Muscle of back (tissue), 11 donors: ENCODE results near the gene XG. TPM values are rescaled to one million over a fixed set of nuclear protein-coding genes. Genes with fewer than 3 reads are reported as not detected.
"Not testable (repeated sequence)": the region's sequence is repeated elsewhere in the genome, so short reads cannot be mapped to it uniquely, and the experiment has no call there.

Experiments
- DNase-seq, 3 donors: peaks; one replicate each; pipeline versions ENCODE4 v3.0.0 to v3.0.0-alpha.2; 2013
- polyA plus RNA-seq, 10 donors: library from polyadenylated mRNA; unstranded; fragments of 120-200 nt; gene quantifications; one replicate each; pipeline ENCODE4 v1.2.1, GENCODE V29; 2013; ENCODE audit not compliant: insufficient read length in 10 of 10

XG gene
- polyA plus RNA-seq, 10 donors, result 1.0 to 3.3 (median 1.7) TPM

- DNase-seq, result no peak
Observed at GRCh38 chrX:2732649-2733048, 19.2 kb upstream of the XG start.

DNA sequence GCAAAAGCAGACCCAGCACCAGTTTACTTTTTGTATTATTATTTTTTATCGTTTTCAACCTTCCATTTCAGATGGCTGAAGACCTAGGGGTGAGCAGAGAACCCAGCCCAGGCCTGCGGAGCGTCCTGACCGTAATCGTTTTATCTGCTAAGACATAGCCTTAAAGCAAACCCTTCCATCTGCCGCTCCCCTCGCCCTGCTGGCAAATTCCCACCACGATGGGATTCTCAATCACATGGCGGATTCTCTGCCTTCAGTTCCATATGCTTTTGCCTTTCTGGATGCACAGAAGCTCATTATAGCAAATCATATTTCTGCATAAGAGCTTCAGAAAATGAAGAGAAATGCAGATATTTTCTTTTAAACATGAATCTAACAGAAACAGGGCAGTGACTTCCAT, 18.6 kb upstream of the XG start:
- no peak for DNase-seq

DNA sequence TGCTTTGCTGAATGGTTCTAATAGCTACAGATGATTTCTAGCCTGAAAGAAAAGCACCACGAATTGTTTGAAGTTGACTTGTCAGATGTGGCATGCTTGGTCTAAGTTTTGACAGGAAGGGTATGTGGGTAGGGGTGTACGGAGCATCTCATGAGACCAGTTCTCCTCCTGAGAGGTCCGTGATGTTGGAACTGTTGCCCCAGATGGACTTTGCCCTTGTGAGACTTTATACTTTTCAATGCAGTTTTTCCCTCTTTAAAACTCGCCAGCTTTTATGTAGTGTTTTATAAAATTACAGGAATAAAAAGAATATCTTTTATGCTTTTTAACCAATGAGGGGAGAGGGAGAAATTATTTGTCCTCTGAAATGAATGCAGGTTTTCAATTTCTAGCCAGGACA, 16.6 kb upstream of the XG start:
- no peak for DNase-seq

DNA sequence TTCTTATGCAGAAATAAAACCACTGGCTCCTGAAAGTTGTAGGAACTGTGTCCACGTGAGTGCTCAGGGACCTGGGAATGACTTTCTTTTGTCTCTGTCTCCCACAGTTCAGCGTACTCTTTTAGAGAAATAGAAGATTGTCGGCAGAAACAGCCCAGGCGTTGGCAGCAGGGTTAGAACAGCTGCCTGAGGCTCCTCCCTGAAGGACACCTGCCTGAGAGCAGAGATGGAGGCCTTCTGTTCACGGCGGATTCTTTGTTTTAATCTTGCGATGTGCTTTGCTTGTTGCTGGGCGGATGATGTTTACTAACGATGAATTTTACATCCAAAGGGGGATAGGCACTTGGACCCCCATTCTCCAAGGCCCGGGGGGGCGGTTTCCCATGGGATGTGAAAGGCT, 11.2 kb upstream of the XG start:
- DNase-seq, result no peak

DNA sequence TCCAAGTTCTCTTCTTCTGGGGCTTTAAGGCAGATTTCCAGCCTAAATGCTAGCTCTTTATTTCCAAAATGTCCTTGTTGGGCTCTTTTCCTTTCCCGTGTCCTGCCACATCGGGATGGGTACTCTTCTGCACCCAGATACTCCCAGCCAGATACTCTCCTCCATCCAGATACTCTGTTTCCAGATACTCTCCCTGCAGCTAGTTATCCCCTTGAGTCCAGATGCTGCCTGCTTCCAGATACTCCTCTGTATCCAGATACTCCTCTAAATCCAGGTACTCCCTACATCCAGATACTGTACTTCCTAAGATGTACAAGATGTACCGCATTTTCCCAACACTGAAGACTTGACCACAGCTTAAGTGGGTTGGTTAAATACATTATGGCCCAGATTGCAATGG, 10.5 kb upstream of the XG start:
- no peak for DNase-seq

DNA sequence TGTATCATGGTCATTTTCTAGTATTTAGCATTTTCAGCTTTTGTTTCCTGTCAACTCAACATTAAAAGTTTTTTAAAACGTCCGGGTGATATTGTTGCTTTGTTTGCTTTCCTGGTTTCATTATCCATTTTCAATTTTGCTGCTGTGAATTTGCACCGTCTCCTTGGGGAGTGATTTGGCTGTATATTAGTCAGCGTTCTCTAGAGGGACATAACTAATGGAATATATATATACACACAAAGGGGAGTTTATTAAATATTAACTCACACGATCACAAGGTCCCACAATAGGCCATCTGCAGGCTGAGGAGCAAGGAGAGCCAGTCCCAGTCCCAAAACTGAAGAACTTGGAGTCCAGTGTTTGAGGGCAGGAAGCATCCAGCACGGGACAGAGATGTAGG, 5.6 kb upstream of the XG start:
- DNase-seq, result not testable (repeated sequence)

DNA sequence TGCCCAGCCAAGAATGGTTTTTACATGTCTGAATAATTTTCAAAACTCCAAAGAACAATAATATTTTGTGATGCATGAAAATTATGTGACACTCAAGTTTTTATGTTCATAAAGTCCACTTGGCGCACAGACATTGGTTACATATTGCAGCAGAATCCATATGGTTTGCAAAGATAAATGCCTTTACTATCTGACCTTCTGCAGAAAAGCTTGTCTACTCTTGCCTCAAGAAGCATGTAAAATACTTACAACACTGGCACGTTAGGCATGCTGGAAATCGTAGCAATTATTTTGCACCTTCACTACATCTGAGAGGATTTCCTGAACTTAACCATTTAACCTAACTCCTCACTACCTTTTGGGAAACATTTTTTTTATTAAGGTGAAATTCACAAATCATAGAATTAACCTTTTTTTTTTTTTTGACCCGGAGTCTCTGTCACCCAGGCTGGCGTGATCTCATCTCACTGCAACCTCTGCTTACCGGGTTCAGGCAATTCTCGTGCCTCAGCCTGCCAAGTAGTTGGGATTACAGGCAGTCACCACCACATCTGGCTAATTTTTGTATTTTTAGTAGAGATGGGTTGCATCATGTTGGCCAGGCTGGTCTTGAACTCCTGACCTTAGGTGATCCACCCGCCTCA, 3.5 kb upstream of the XG start:
- no peak for DNase-seq

- DNase-seq, result no peak
Observed at GRCh38 chrX:2748815-2749188, 3.0 kb upstream of the XG start.

DNA sequence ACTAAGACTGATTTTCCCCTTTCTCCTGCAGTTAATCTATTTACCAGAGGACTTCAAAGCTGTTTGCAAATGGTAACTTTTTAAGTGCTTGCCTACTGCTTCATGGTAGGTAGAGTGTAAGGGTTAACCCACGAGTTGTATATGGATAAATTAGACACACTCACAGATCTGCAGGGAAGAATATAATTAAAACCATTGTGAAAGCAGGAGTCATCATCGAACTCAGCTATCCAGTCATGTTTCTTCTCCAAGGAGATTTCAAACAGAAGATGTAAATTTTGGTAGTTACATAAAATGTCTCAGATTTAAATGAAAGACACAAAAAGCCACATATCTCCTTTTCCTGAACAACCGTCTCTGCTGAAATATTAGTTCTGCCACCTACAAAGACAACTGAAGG, 549 bp upstream of the XG start:
- no peak for DNase-seq

DNA sequence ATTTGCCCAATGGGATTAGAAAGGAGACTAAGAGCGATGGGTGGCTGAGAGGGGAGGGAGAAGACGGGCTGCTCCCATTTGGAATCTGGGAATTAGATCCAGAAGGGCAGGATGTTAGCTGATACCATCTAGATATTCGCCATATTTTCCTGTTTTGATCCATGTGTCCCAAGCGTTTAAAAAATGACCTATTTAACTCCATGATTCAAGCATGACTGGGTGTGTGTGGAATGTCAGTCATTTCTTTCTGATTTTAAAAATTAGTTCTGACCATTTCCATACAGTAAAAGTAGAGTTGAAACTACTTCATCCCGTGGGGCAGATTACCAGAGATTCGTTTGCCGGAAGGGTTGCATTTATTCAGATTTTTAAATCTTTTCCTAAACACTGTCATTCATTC, 601 bp downstream of the XG start:
- not testable (repeated sequence) for DNase-seq

- DNase-seq, result not testable (repeated sequence)
Observed at GRCh38 chrX:2755163-2755715, 3.4 kb downstream of the XG start.

DNA sequence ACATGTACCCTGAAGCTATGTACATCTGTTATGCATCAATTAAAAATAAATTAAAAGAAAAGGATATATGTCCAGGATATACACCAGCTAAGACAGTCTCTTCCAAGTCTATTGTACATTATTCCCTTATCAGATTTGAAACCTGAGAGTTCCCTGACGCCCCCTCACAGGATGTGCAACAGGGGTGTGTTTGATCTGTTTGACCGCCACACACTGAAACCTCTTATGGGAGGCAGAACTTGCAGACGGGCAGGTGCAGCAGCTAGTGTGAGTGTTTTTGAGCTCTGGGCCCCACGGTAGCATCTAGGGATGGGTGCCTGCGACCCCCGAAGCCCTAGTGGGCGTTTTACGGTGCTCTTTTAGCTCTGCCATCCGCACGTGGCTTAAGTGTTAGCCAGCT, 4.7 kb downstream of the XG start:
- DNase-seq, result no peak

GRCh38 chrX:2761246-2761645, 9.4 kb downstream of the XG start:
- DNase-seq, result no peak

DNA sequence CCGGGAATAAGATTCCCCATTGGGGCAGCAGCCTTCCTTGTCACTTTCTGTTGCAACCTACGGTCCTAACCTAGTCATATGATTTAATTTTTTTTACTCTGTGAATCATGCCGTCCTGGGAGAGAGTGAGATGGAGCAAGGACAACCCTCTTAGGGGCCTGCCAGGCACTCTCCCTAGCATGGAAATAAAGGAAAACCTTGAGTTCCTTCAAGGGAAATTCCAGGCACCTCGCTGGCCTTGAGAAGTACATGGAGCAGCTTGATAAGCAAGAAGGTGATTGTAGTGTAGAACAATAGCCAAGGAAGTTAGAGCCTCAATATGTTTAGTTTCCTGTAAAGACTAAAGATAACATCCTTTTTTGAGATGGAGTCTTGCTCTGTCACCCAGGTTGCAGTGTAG, 10.8 kb downstream of the XG start:
- not testable (repeated sequence) for DNase-seq

GRCh38 chrX:2764766-2765548, 13.1 kb downstream of the XG start:
- not testable (repeated sequence) for DNase-seq

DNA sequence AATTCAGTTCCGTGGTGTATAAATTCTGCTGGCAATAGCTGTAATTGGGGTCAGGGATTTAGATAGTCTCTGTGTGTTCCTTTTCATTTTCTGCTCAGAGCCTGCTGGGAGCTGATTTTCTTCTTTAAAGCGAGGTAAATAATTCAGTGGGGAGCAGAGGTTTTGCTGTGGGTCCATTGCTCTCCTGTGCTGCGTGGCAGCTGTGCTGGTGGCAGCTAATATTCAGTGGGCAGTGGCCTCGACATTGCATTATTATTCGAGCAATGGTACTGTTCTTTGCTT, 13.7 kb downstream of the XG start:
- DNase-seq, result no peak

DNA sequence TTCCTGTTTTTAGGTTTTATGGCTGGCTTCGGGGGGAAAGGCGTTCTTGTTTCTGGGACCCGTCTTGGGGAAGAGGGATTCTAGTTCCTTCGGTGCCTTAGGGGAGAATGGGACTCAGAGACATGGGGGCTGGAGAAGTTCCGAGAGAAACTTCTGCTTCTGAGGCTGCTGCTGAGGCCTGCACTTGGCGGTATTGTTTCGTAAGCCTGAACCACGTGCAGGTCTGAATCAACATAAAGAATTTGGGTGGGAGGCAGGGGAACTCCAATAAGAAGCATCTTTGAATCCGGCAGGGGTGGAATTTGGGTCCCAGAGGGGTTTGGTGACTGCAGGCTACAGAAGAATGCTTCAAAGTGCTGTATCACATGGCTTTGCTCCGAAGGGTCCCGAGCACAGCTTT, 15.1 kb downstream of the XG start:
- DNase-seq, result no peak

- DNase-seq, result peak in 1 of 3 donors; percentile 17
Observed at GRCh38 chrX:2767631-2768455, 16.0 kb downstream of the XG start.

DNA sequence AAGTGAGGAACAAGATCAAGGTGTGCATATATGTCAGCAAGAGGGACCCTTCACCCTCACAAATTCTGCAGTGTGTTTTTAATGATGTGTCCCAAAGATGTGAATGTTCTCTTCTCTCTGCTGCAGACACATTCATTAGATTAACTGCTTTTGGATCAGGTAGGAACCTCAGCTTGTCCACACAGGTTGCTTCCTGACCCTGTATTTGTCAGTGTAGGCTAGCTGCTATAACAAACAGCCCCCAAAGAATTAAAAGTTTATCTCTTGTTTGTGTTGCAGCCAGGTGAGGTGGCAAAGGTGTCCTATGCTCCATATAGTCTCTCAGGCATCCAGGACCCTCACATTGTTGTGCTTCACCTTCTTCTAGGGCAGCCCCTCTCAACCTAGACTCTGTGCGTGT, 17.8 kb downstream of the XG start:
- DNase-seq, result no peak

DNA sequence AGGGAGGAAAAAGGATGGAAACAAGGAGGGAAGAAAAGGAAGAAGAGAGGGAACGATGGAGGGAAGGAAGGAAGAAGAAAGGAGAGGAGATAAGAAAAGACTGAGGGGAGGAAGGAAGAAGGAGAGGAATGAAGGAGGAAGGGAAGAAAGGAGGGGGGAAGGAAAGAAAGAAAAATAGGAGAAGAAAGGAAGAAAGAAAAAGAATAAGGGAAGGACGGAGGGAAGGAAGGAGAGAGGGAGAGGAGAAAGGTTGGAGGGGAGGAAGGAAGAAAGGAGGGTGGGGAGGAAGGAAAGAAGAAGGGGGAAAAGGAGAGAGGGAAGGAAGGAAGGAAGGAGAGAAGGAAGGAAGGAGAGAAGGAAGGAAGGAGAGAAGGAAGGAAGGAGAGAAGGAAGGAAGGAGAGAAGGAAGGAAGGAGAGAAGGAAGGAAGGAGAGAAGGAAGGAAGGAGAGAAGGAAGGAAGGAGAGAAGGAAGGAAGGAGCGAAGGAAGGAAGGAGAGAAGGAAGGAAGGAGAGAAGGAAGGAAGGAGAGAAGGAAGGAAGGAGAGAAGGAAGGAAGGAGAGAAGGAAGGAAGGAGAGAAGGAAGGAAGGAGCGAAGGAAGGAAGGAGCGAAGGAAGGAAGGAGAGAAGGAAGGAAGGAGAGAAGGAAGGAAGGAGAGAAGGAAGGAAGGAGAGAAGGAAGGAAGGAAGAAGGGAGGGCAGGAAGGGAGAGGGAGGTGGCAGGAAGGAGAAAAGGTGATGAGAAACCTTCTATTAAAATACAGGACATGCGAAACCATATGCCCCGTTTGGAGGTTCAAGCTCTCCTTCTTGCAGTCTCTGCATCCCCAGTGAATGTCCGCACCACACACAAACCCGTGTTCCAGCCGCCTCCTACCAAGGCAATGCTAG, 21.6 kb downstream of the XG start:
- not testable (repeated sequence) for DNase-seq

- DNase-seq, result no peak
Observed at GRCh38 chrX:2774057-2774456, 22.2 kb downstream of the XG start.

- no peak for DNase-seq
Observed at GRCh38 chrX:2774776-2775175, 22.9 kb downstream of the XG start.
